Fibroblast of lung (primary cell): ENCODE measurements around the gene TCERG1. TPM values are rescaled to one million over a fixed set of nuclear protein-coding genes. Genes with fewer than 3 reads are reported as not detected.

ENCODE experiments used
- DNase-seq, 2 donors: peaks; one replicate each; pipeline versions ENCODE4 v3.0.0 to v3.0.0-alpha.2; 2010; ENCODE audit warnings: low read depth in 2 of 2
- H2AFZ ChIP-seq: 2 replicates; pipeline ENCODE4 v1.5.1; 2012; ENCODE audit warnings: low read length, control low read depth, inconsistent platforms
- H3K27ac ChIP-seq: 2 replicates; pipeline ENCODE4 v1.5.1; 2011; ENCODE audit warnings: low read length, control low read depth; ENCODE audit not compliant: insufficient read depth
- H3K27me3 ChIP-seq: 2 replicates; pipeline ENCODE4 v1.5.1; 2011; ENCODE audit warnings: mild to moderate bottlenecking, low read length; ENCODE audit not compliant: control insufficient read depth, insufficient read depth
- H3K36me3 ChIP-seq: 2 replicates; pipeline ENCODE4 v1.5.1; 2011; ENCODE audit warnings: low read length; ENCODE audit not compliant: control insufficient read depth, insufficient read depth
- H3K4me1 ChIP-seq: 2 replicates; pipeline ENCODE4 v1.5.1; 2011; ENCODE audit warnings: low read length; ENCODE audit not compliant: control insufficient read depth, insufficient read depth; ENCODE audit errors: extremely low read depth
- H3K4me2 ChIP-seq: 2 replicates; pipeline ENCODE4 v1.5.1; 2011; ENCODE audit warnings: low read length, control low read depth; ENCODE audit not compliant: insufficient read depth; ENCODE audit errors: extremely low read depth
- H3K4me3 ChIP-seq, 4 experiments: fragments of 200-600 bp in 1 of 4; sonication (generic) in 1 of 4; replicated peaks in 1 of 4; 2 replicates each; pipeline ENCODE4 v1.5.1; 2011 to 2016; ENCODE audit warnings: low read length in 4 of 4, low read depth in 3 of 4, mild to moderate bottlenecking in 3 of 4, control low read depth in 2 of 4, inconsistent platforms in 1 of 4, mixed read lengths in 1 of 4; ENCODE audit not compliant: insufficient read depth in 1 of 4; ENCODE audit errors: control extremely low read depth in 1 of 4
- H3K79me2 ChIP-seq: 2 replicates; pipeline ENCODE4 v1.5.1; 2012; ENCODE audit warnings: mild to moderate bottlenecking, low read length, inconsistent platforms; ENCODE audit not compliant: control insufficient read depth, insufficient read depth
- H3K9ac ChIP-seq: 2 replicates; pipeline ENCODE4 v1.5.1; 2011; ENCODE audit warnings: mild to moderate bottlenecking, low read length, control low read depth; ENCODE audit not compliant: insufficient read depth
- H3K9me3 ChIP-seq: 2 replicates; pipeline ENCODE4 v1.5.1; 2012; ENCODE audit warnings: low read depth, low read length; ENCODE audit not compliant: control insufficient read depth, insufficient read depth
- H4K20me1 ChIP-seq: 2 replicates; pipeline ENCODE4 v1.5.1; 2011; ENCODE audit warnings: low read length; ENCODE audit not compliant: control insufficient read depth, insufficient read depth; ENCODE audit errors: extremely low read depth
- CTCF ChIP-seq, 2 donors: IDR thresholded peaks in 1 of 2; conservative IDR thresholded peaks in 1 of 2; 1 replicate in 1 of 2; 2 replicates in 1 of 2; pipeline ENCODE4 v1.5.1; 2011 to 2012; ENCODE audit warnings: low read length in 2 of 2, control low read depth in 1 of 2, inconsistent platforms in 1 of 2, low read depth in 1 of 2, mild to moderate bottlenecking in 1 of 2
- EZH2 ChIP-seq: IDR thresholded peaks from 2 replicates; pipeline ENCODE4 v1.5.1; 2012; ENCODE audit warnings: low read length, control low read depth, mild to moderate bottlenecking; ENCODE audit errors: missing control alignments
- polyA plus RNA-seq, 2 donors: library from polyadenylated mRNA; depleted of rRNA in 1 of 2; stranded (reverse) in 1 of 2; unstranded in 1 of 2; fragments of >200 nt; gene quantifications; 2 replicates each; pipeline ENCODE4 v1.2.1, GENCODE V29; 2011 to 2012; ENCODE audit warnings: missing spikeins in 1 of 2
- total RNA-seq: library from RNA; depleted of rRNA; stranded (reverse); fragments of >200 nt; gene quantifications from 2 replicates; pipeline ENCODE4 v1.2.1, GENCODE V29; 2014

TCERG1 gene
- total and polyA plus RNA-seq, 2 donors (not counting 1 experiment from before 2014, with no cell fraction given) = 27.2 to 32.3 TPM

GRCh38 chr5:146409054-146409671 lies 38.0 kb upstream of the TCERG1 start:
- no peak overlapping the region for H3K4me2 ChIP-seq
- no peaks in the 10 kb centered on the region for H3K4me1 ChIP-seq
- DNase-seq = peak in 1 of 2 donors; percentile 82
- no peaks in the 10 kb centered on the region for H3K27me3 ChIP-seq
- no peak for TF ChIP-seq CTCF (conservative IDR thresholded peaks at IDR 0.05 in 1 of 2, IDR thresholded peaks at IDR 0.05 in 1 of 2; ENCODE audit: low read depth in 1 of 2, low read length in 2 of 2)
- TF ChIP-seq EZH2 = no peak
- H3K79me2 ChIP-seq = no peaks in the 10 kb centered on the region
- H4K20me1 ChIP-seq = no peaks in the 10 kb centered on the region
- H3K9me3 ChIP-seq = no peaks in the 10 kb centered on the region
- H3K36me3 ChIP-seq = no peaks in the 10 kb centered on the region
- no peak overlapping the region for H3K4me3 ChIP-seq
- no peak overlapping the region for H3K9ac ChIP-seq
- H2AFZ ChIP-seq = no peak overlapping the region
- H3K27ac ChIP-seq = no peak overlapping the region

GRCh38 chr5:146410272-146410671 lies 36.9 kb upstream of the TCERG1 start:
- no peak overlapping the region for H3K9ac ChIP-seq
- H3K4me1 ChIP-seq = no peaks in the 10 kb centered on the region
- no peaks in the 10 kb centered on the region for H3K27me3 ChIP-seq
- TF ChIP-seq EZH2 (no peak), CTCF (conservative IDR thresholded peaks at IDR 0.05 in 1 of 2, IDR thresholded peaks at IDR 0.05 in 1 of 2; ENCODE audit: low read depth in 1 of 2, low read length in 2 of 2) (no peak)
- no peaks in the 10 kb centered on the region for H3K9me3 ChIP-seq
- H3K4me3 ChIP-seq = no peak overlapping the region
- H4K20me1 ChIP-seq = no peaks in the 10 kb centered on the region
- H3K36me3 ChIP-seq = no peaks in the 10 kb centered on the region
- no peaks in the 10 kb centered on the region for H3K79me2 ChIP-seq
- no peak overlapping the region for H3K4me2 ChIP-seq
- H2AFZ ChIP-seq = no peak overlapping the region
- H3K27ac ChIP-seq = no peak overlapping the region
- DNase-seq = no peak

GRCh38 chr5:146419696-146420095 lies 27.4 kb upstream of the TCERG1 start:
- Histone ChIP-seq H3K36me3 (no peaks in the 10 kb centered on the region), H3K4me3 (no peak overlapping the region), H2AFZ (no peak overlapping the region), H3K27ac (no peak overlapping the region), H3K4me2 (no peak overlapping the region), H4K20me1 (no peaks in the 10 kb centered on the region), H3K27me3 (no peaks in the 10 kb centered on the region), H3K9me3 (no peaks in the 10 kb centered on the region), H3K9ac (no peak overlapping the region), H3K4me1 (no peaks in the 10 kb centered on the region), H3K79me2 (no peaks in the 10 kb centered on the region)
- no peak for DNase-seq
- TF ChIP-seq EZH2 = no peak
- TF ChIP-seq CTCF (conservative IDR thresholded peaks at IDR 0.05 in 1 of 2, IDR thresholded peaks at IDR 0.05 in 1 of 2; ENCODE audit: low read depth in 1 of 2, low read length in 2 of 2) = no peak
